Hematopoietic multipotent progenitor cell treated with erythropoietin and hydrocortisone succinate and interleukin-3 and kit ligand, for 6 days (in vitro differentiated cells): Measurements from ENCODE around the gene ALDOB.

Source experiments
- DNase-seq: peaks from one replicate; pipeline ENCODE4 v3.0.0-alpha.2; 2015

Gene ALDOB

DNA sequence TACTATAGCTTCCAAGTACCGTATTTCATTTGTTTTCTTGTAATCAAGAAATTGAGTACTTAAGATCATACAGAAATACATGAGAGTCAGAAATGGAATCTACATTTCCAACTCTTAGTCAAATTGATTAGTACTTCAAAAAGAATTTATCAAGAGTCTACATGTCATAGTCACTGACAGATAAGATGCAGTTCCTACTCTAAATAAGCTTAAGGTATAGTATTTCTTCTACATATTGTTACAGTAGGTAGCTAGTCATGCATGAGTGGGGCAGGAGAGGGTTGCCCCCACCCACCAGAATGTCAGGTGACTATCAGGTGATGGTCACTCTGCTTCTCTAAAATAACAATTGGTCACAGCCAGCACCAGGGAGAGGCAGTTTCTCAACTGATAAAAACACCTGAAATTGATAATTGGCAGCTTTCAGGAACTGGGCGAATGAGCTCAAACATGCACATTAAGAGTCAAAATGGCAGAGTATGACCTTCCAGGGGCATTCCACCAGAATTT is 53.7 kb downstream of the ALDOB start:
- no peak for DNase-seq

- no peak for DNase-seq
These were observed 54.5 kb downstream of the ALDOB start for GRCh38 chr9:101381118-101381517.

DNA sequence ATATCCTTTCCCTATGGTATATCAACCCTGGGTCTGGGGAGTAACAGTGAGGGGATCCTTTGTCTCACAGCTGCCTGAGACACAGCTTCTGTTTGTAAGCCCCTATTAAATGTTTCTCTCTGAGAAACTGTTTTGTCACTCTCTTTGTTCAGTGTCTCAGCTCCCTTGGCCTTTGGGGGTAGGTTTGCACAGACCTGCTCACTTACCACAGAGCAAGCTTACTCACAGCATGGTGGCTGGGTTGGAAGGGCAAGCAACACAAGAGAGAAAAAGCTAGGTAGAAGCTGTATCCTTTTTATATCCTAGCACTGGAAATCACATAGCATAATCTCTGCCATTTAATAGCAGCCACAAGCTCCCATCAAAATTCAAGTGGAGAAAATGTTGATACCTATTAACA is 55.3 kb downstream of the ALDOB start:
- DNase-seq, result no peak

GRCh38 chr9:101376111-101376848 is 59.3 kb downstream of the ALDOB start:
- no peak for DNase-seq

GRCh38 chr9:101375546-101375945 is 60.0 kb downstream of the ALDOB start:
- DNase-seq, result no peak

DNA sequence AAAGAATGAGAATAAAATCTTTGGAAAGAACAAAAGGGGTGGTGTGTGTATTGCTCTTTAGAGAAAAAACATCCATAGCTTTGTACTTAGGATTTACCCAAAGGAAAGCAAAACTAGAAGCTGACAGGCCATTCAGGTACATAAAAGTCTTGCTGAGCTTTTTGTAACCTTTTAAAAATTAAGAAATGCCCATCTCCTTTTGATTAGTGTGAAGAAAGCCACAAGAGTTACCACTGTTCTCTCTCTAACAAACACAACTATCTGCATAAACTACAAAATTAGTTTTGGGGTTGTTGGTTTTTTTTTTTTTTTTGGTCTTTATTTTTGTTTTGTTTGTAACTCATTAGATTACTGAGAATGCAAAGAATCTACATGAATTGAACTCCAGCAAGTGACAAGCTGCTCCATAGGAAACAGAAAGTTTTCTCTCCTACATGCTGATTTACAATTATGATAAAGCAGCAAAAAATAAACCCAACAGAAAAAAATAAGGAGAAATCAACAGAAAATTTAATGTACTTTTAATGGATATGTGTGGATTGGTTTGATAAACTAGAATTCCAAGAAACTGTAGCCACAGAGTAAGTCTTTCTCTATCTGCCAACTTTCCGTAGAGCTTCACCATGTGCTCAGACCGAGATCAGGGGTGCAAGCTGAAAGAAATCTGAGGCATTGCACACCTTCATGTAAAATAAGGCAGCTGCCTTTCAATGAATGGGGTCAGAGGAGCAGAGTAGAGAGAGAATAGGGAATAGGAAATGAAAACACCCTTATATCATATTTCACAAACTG is 63.1 kb downstream of the ALDOB start:
- peak; percentile 18 for DNase-seq

DNA sequence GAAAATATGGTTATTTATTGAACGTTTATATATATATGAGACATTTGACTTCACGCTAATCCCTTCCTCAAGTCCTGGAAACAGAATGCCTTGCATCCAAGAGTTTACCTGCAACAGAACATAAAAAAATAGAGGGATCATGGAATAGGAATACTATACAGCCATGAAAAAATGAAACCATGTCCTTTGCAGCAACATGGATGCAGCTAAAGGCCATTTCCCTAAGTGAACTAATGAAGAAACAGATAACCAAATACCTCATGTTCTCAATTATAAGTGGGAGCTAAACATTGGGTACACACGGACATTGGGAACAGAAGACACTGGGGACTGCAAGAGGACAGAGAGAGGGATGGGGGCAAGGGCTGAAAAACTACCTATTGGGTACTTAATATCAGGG is 63.8 kb downstream of the ALDOB start:
- no peak for DNase-seq
